ENCODE results near the gene RGS6. TPM values are rescaled to one million over a fixed set of nuclear protein-coding genes. Genes with fewer than 3 reads are reported as not detected.

Gene RGS6
- total RNA-seq, 4 donors from 2014 or later = 0.83 to 2.4 (median 1.5) TPM

- Histone ChIP-seq H3K27me3 (peaks cover 0 to 8% (median 0%) of the 10 kb centered on the region in 4 donors), H3K4me3 (no peak overlapping the region), H3K27ac (replicated peaks in 1 of 4) (no peak overlapping the region), H3K36me3 (no peaks in the 10 kb centered on the region), H3K4me1 (peaks cover 0 to 29% (median 8%) of the 10 kb centered on the region in 4 donors), H3K9me3 (no peaks in the 10 kb centered on the region)
- intact Hi-C loops (cut with DNase I) = no loop called here
- WGBS = 80% methylated on average over 7 of the region's 7 CpGs
- TF ChIP-seq POLR2A (IDR thresholded peaks at IDR 0.05; ENCODE audit: low read depth) (no peak), EP300 (IDR thresholded peaks at IDR 0.05) (no peak), CTCF (IDR thresholded peaks at IDR 0.05) (no peak), POLR2AphosphoS5 (IDR thresholded peaks at IDR 0.05) (no peak)
- DNase-seq (ENCODE audit: extremely low spot score) = no peak
Measured at GRCh38 chr14:72563676-72564075, 631.4 kb downstream of the RGS6 start.

GRCh38 chr14:72565149-72565559, 632.9 kb downstream of the RGS6 start:
- Histone ChIP-seq H3K36me3 (no peaks in the 10 kb centered on the region), H3K27me3 (no peaks in the 10 kb centered on the region), H3K9me3 (no peaks in the 10 kb centered on the region), H3K27ac (replicated peaks in 1 of 4) (no peak overlapping the region), H3K4me3 (no peak overlapping the region), H3K4me1 (peaks cover 0 to 14% (median 5%) of the 10 kb centered on the region in 4 donors)
- intact Hi-C loops (cut with DNase I) = no loop called here
- DNase-seq (ENCODE audit: extremely low spot score) = no peak
- 40% methylated on average over 1 of the region's 5 CpGs for WGBS
- TF ChIP-seq POLR2A (IDR thresholded peaks at IDR 0.05; ENCODE audit: low read depth) (no peak), POLR2AphosphoS5 (IDR thresholded peaks at IDR 0.05) (peak in 1 of 2 donors; percentile 25)

- H3K4me3 ChIP-seq = no peak overlapping the region
- H3K9me3 ChIP-seq = no peaks in the 10 kb centered on the region
- no peak for DNase-seq (ENCODE audit: extremely low spot score)
- peaks cover 0 to 11% (median 3%) of the 10 kb centered on the region in 4 donors for H3K4me1 ChIP-seq
- no peaks in the 10 kb centered on the region for H3K36me3 ChIP-seq
- H3K27me3 ChIP-seq = no peaks in the 10 kb centered on the region
- no peak overlapping the region for H3K27ac ChIP-seq (replicated peaks in 1 of 4)
- intact Hi-C loops (cut with DNase I) = no loop called here
- TF ChIP-seq EP300 (IDR thresholded peaks at IDR 0.05) (no peak), POLR2AphosphoS5 (IDR thresholded peaks at IDR 0.05) (no peak), CTCF (IDR thresholded peaks at IDR 0.05) (no peak), POLR2A (IDR thresholded peaks at IDR 0.05; ENCODE audit: low read depth) (no peak)
- 78% methylated on average over 6 of the region's 6 CpGs for WGBS
Measured at GRCh38 chr14:72565917-72566316, 633.7 kb downstream of the RGS6 start.

GRCh38 chr14:72567226-72567625, 635.0 kb downstream of the RGS6 start:
- Histone ChIP-seq H3K36me3 (no peaks in the 10 kb centered on the region), H3K4me1 (peaks cover 0 to 11% (median 3%) of the 10 kb centered on the region in 4 donors), H3K27me3 (no peaks in the 10 kb centered on the region), H3K9me3 (no peaks in the 10 kb centered on the region), H3K27ac (replicated peaks in 1 of 4) (no peak overlapping the region), H3K4me3 (no peak overlapping the region)
- DNase-seq (ENCODE audit: extremely low spot score) = no peak
- TF ChIP-seq EP300 (IDR thresholded peaks at IDR 0.05) = no peak
- TF ChIP-seq POLR2AphosphoS5 (IDR thresholded peaks at IDR 0.05) = no peak
- TF ChIP-seq CTCF (IDR thresholded peaks at IDR 0.05) = no peak
- no peak for TF ChIP-seq POLR2A (IDR thresholded peaks at IDR 0.05; ENCODE audit: low read depth)
- 90% methylated on average over 6 of the region's 6 CpGs for WGBS
- intact Hi-C loops (cut with DNase I) = no loop called here

- TF ChIP-seq POLR2A (IDR thresholded peaks at IDR 0.05; ENCODE audit: low read depth) (no peak), POLR2AphosphoS5 (IDR thresholded peaks at IDR 0.05) (no peak), CTCF (IDR thresholded peaks at IDR 0.05) (no peak), EP300 (IDR thresholded peaks at IDR 0.05) (no peak)
- intact Hi-C loops (cut with DNase I) = no loop called here
Measured at GRCh38 chr14:72568296-72568992, 636.2 kb downstream of the RGS6 start.

More at GRCh38 chr14:72568296-72568992, 636.2 kb downstream of the RGS6 start:
- H3K27ac ChIP-seq (replicated peaks in 1 of 4) = no peak overlapping the region
- WGBS = 83% methylated on average over 18 of the region's 19 CpGs
- no peak overlapping the region for H3K4me3 ChIP-seq
- no peaks in the 10 kb centered on the region for H3K9me3 ChIP-seq
- no peaks in the 10 kb centered on the region for H3K36me3 ChIP-seq
- no peaks in the 10 kb centered on the region for H3K27me3 ChIP-seq
- DNase-seq (ENCODE audit: extremely low spot score) = no peak
- peaks cover 0 to 11% (median 3%) of the 10 kb centered on the region in 4 donors for H3K4me1 ChIP-seq
